ENCODE measurements around the gene UGT1A5. TPM values are rescaled to one million over a fixed set of nuclear protein-coding genes. Genes with fewer than 3 reads are reported as not detected.

Gene UGT1A5
- total and polyA plus RNA-seq, 2 of the 13 experiments (the other 11 are each of a cell fraction or from before 2014, with no cell fraction given) = not detected

DNA sequence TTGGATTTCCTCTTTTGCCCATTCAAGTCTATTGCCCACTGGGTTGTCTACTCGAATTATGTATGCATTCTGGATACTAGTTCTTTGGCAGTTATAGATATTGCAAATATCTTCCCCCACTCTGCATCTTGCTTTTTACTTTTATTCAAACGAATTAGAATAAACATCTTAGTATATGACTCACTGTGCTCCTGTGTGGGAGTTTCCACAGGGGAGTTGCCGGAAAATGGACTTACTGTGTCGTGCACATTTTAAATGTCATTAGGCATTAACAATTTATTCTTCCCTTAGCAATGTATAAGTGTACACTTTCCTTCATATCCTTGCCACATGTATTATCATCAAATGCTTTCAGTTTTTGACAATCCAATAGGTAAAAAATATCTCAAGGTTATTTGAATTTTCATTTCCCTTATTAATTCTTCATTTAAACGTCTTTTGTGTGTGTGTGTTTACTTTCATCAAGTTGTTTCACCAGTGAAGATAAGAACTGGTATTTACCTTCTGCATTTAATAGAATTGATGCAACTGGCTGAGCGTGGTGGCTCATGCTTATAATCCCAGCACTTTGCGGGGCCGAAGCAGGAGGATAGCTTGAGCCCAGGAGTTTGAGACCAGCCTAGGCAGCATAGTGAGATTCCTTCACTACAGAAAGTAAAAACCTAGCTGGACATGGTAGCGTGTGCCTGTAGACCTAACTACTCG lies 4.6 kb upstream of the UGT1A5 start:
- no peak overlapping the region for H3K4me2 ChIP-seq (ENCODE audit: low read depth, low read length)
- H4K20me1 ChIP-seq (ENCODE audit: insufficient read depth, low read length) = no peaks in the 10 kb centered on the region
- TF ChIP-seq TCF7L2 (IDR thresholded peaks at IDR 0.05; ENCODE audit: low read depth, low read length) (no peak), ZNF556 (CRISPR knock-in tag; IDR thresholded peaks at IDR 0.05; ENCODE audit: borderline replicate concordance) (no peak), CEBPG (CRISPR knock-in tag; IDR thresholded peaks at IDR 0.05) (no peak), ZNF280B (CRISPR knock-in tag; IDR thresholded peaks at IDR 0.05; ENCODE audit: borderline replicate concordance) (no peak), SIN3B (IDR thresholded peaks at IDR 0.05; ENCODE audit: low read length) (no peak), MNT (IDR thresholded peaks at IDR 0.05) (no peak), SRSF4 (IDR thresholded peaks at IDR 0.05; ENCODE audit: low read depth, low read length, poor library complexity, severe bottlenecking) (no peak)
- TF ChIP-seq, protein P1, sequence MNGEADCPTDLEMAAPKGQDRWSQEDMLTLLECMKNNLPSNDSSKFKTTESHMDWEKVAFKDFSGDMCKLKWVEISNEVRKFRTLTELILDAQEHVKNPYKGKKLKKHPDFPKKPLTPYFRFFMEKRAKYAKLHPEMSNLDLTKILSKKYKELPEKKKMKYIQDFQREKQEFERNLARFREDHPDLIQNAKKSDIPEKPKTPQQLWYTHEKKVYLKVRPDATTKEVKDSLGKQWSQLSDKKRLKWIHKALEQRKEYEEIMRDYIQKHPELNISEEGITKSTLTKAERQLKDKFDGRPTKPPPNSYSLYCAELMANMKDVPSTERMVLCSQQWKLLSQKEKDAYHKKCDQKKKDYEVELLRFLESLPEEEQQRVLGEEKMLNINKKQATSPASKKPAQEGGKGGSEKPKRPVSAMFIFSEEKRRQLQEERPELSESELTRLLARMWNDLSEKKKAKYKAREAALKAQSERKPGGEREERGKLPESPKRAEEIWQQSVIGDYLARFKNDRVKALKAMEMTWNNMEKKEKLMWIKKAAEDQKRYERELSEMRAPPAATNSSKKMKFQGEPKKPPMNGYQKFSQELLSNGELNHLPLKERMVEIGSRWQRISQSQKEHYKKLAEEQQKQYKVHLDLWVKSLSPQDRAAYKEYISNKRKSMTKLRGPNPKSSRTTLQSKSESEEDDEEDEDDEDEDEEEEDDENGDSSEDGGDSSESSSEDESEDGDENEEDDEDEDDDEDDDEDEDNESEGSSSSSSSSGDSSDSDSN (CRISPR knock-in tag; IDR thresholded peaks at IDR 0.05) = no peak
- in situ Hi-C loops (cut with HindIII; ENCODE audit: extremely low pct_ligation_motif_present, low pct_unique_long_range_greater_than_20kb) (no loop called here), intact Hi-C loops (cut with micrococcal nuclease; ENCODE audit: unreplicated experiment) (no loop called here)
- no peak overlapping the region for H2AFZ ChIP-seq (ENCODE audit: low read length)
- FAIRE-seq (no peak), ATAC-seq (no peak), DNase-seq (ENCODE audit: low spot score) (no peak)
- no peaks in the 10 kb centered on the region for H3K4me1 ChIP-seq (ENCODE audit: insufficient read depth, low read length)
- H3K4me3 ChIP-seq (replicated peaks in 1 of 3; ENCODE audit: insufficient read depth in 1 of 3, low read depth in 2 of 3, low read length in 3 of 3) = no peak overlapping the region
- H3K9me3 ChIP-seq (ENCODE audit: low read length) = no peaks in the 10 kb centered on the region
- H3K79me2 ChIP-seq (ENCODE audit: insufficient read depth, low read length) = no peaks in the 10 kb centered on the region
- H3K9ac ChIP-seq (ENCODE audit: insufficient read depth, low read depth, low read length) = no peak overlapping the region
- H3K36me3 ChIP-seq (replicated peaks in 1 of 2; ENCODE audit: control insufficient read depth in 1 of 2, insufficient read depth in 2 of 2, low read length in 2 of 2) = no peaks in the 10 kb centered on the region
- H3K27ac ChIP-seq (ENCODE audit: extremely low read length, insufficient read depth, low read length) = no peak overlapping the region
- WGBS (ENCODE audit: low lambda C conversion rate) = 64% methylated on average over 10 of the region's 10 CpGs
- no TSS peak for BruUV-seq (replicated peaks)
- H3K27me3 ChIP-seq (ENCODE audit: control insufficient read depth in 1 of 2, insufficient read depth in 2 of 2, low read length in 2 of 2) = no peaks in the 10 kb centered on the region
- CTCF ChIA-PET (ENCODE audit: low intra/inter-chr PET ratio, low total read pairs) = no interaction called here
- POLR2A ChIA-PET = no interaction called here

Measured in HepG2 (cell line).